MM.1S (cell line): ENCODE measurements around the gene C10orf105.

Experiments
- EZH2phosphoT487 ChIP-seq: fragments of 300-600 bp; sonication (generic); IDR thresholded peaks from 2 replicates; pipeline ENCODE4 v1.6.1; 2018; ENCODE audit warnings: antibody characterized with exemption, low read length
- TF ChIP-seq, protein P1 (sequence below): fragments of 300-600 bp; sonication (generic); IDR thresholded peaks from 2 replicates; pipeline ENCODE4 v1.5.1; 2016; ENCODE audit warnings: antibody characterized with exemption, low read length, mixed read lengths

DNA sequence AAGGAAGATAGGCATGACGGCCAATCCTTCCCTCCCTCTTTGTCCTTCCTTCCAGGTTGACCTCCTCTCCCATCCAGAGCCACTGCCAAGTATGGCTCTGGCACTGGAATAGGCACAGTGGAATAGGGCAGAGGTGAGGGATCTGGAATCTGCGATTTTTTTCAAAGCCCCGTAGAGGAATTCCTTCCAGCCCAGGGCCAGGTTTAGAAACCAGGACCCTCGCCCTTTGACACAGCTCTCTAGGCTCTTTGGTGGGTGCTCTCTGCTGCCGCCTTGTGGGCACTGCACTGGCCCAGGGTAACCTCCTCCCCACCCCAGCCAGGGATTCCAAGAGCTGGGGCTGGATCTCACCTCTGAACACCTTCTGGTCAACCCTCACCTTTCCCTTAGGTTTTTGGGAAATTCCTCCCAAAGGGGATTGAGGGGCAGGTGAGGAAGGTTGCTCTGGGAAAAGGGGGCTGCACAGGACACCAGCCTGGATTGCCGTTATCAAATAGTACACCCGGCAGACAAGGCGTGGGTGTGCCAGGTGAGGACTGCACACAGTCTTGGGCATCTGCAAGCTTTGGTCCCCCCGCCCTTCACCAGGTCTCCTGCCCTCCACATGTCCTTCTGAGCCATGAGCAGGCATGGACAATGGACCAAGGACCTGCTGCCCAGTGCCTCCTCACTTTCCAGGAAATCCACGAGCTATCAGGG lies 22.8 kb downstream of the C10orf105 start:
- TF ChIP-seq, protein P1, sequence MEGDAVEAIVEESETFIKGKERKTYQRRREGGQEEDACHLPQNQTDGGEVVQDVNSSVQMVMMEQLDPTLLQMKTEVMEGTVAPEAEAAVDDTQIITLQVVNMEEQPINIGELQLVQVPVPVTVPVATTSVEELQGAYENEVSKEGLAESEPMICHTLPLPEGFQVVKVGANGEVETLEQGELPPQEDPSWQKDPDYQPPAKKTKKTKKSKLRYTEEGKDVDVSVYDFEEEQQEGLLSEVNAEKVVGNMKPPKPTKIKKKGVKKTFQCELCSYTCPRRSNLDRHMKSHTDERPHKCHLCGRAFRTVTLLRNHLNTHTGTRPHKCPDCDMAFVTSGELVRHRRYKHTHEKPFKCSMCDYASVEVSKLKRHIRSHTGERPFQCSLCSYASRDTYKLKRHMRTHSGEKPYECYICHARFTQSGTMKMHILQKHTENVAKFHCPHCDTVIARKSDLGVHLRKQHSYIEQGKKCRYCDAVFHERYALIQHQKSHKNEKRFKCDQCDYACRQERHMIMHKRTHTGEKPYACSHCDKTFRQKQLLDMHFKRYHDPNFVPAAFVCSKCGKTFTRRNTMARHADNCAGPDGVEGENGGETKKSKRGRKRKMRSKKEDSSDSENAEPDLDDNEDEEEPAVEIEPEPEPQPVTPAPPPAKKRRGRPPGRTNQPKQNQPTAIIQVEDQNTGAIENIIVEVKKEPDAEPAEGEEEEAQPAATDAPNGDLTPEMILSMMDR = peak; percentile 90
- no peak for TF ChIP-seq EZH2phosphoT487
